H1 (cell line): Measurements from ENCODE around the gene PTPRO. TPM values are rescaled to one million over a fixed set of nuclear protein-coding genes. Genes with fewer than 3 reads are reported as not detected.

ENCODE experiments used
- KDM1A ChIP-seq: fragments of 200-600, 300-600 bp; sonication (generic); IDR thresholded peaks from 2 replicates; pipeline ENCODE4 v1.7.1; 2016; ENCODE audit warnings: mild to moderate bottlenecking, low read length, borderline replicate concordance
- MAFK ChIP-seq: IDR thresholded peaks from 2 replicates; pipeline ENCODE4 v1.6.1; 2012; ENCODE audit warnings: low read depth, mild to moderate bottlenecking, improper control_type of control experiment, low read length
- NANOG ChIP-seq: IDR thresholded peaks from 2 replicates; pipeline ENCODE4 v1.6.1; 2011; ENCODE audit warnings: low read length, low read depth, mild to moderate bottlenecking, inconsistent platforms; ENCODE audit not compliant: insufficient read depth, poor library complexity, severe bottlenecking
- ZNF274 ChIP-seq: IDR thresholded peaks from 2 replicates; pipeline ENCODE4 v1.7.0; 2012; ENCODE audit warnings: low read length, borderline replicate concordance; ENCODE audit errors: extremely low read depth
- polyA plus RNA-seq, 7 experiments: library from polyadenylated mRNA; depleted of rRNA in 3 of 7; stranded (reverse) in 5 of 7; unstranded in 2 of 7; fragments of >200 nt in 5 of 7; fragments of 200-250 nt in 2 of 7; gene quantifications; 1 replicate in 5 of 7; 2 replicates in 1 of 7; 4 replicates in 1 of 7; pipeline versions ENCODE4 v1.2.1 to v1.2.3, GENCODE V29; 2011 to 2013; ENCODE audit warnings: missing spikeins in 2 of 7, mixed read lengths in 2 of 7
- total RNA-seq: library from RNA; stranded (reverse); fragmentation: NEBNext Ultra II Directional; extraction: Animal tissue kit (Norgen Biotek cat#: 25700); gene quantifications from 2 replicates; pipeline ENCODE4 v1.2.1, GENCODE V29; 2021
- TF ChIP-seq, protein P1 (sequence below): IDR thresholded peaks from 2 replicates; pipeline ENCODE4 v1.6.1; 2012; ENCODE audit warnings: inconsistent platforms

Gene PTPRO
- total and polyA plus RNA-seq, 2 of the 8 experiments (the other 6 are each of a cell fraction or from before 2014, with no cell fraction given), result 0.73 to 1.7 TPM

DNA sequence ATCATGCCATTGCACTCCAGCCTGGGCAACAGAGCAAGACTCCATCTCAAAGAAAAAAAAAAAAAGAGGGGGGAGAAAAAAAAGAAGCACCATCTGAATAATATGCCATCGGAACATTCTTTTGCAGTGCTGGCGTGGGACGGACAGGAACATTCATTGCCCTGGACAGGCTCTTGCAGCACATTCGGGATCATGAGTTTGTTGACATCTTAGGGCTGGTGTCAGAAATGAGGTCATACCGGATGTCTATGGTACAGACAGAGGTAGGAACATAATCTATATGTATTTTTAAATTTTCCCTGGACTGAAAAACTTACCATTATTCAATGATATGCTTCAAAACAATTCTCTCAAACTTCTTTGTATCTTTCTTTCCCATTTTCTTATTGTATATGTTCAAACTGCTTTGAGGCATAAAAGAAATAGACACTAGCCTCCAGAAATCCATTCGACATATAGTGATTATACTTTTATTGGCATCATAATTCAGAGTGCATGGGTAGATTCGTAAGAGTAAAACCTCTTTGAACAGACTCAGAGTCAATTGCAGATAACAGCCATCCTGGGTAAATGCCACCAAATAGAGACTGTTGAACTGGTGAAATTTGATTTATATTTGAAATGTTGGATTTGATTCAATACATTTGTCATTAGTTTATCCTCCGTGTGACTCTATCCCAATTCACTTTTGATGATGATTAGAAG, 267.2 kb downstream of the PTPRO start (continued):
- TF ChIP-seq MAFK (no peak), NANOG (no peak), ZNF274 (no peak), KDM1A (no peak)
- TF ChIP-seq, protein P1, sequence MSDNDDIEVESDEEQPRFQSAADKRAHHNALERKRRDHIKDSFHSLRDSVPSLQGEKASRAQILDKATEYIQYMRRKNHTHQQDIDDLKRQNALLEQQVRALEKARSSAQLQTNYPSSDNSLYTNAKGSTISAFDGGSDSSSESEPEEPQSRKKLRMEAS, result no peak
- TF ChIP-seq, all 59 proteins: peak for 0
